VCaP (cell line): ENCODE results near the gene TSHZ1.

Experiments
- H3K27ac ChIP-seq: fragments of 450-650 bp; 2 replicates; pipeline ENCODE4 v1.5.1; 2017
- TF ChIP-seq, protein P1 (sequence below): fragments of 450-650 bp; conservative IDR thresholded peaks from 2 replicates; pipeline ENCODE4 v1.5.1; 2017; ENCODE audit warnings: mild to moderate bottlenecking, moderate library complexity

TSHZ1 gene

DNA sequence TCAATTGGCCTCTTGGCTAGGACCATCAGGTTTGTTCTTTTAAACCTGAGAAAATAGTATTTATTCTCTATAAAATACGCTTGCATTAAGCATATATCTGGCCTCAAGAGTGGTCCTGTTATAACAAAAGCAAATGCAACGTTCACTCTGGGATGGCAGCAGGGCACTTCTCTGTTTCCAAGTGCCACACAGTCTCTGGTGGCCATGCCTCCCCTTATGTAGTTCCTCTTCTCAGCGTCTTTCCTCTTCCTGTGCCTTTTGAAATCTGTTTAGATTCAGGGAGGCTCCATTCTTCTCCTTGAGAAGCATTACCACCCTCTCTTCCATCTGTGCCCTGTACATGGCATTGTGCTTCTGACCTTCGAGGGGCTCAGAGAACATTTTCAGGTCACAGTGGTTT lies 51.9 kb downstream of the TSHZ1 start:
- no peak overlapping the region for H3K27ac ChIP-seq
- TF ChIP-seq, protein P1, sequence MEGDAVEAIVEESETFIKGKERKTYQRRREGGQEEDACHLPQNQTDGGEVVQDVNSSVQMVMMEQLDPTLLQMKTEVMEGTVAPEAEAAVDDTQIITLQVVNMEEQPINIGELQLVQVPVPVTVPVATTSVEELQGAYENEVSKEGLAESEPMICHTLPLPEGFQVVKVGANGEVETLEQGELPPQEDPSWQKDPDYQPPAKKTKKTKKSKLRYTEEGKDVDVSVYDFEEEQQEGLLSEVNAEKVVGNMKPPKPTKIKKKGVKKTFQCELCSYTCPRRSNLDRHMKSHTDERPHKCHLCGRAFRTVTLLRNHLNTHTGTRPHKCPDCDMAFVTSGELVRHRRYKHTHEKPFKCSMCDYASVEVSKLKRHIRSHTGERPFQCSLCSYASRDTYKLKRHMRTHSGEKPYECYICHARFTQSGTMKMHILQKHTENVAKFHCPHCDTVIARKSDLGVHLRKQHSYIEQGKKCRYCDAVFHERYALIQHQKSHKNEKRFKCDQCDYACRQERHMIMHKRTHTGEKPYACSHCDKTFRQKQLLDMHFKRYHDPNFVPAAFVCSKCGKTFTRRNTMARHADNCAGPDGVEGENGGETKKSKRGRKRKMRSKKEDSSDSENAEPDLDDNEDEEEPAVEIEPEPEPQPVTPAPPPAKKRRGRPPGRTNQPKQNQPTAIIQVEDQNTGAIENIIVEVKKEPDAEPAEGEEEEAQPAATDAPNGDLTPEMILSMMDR: no peak

DNA sequence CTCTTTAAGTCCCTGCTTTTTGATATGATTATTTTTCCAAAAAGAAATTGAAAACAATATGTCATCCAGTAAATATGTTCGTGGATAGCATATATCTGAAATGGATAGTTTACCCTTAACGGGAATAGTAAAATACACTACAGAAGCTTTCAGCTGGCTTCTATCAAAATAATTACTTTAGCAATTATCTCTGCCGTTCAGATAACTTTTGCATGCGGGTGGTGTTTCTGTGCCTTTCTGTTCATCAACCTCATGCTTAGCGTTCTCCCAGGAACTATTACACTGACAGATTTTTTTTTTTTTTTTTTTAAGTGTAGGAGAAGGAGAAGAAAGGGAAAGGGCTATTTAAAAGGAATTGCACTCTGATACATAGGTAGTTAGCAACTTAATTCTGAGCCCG lies 53.6 kb downstream of the TSHZ1 start:
- TF ChIP-seq, protein P1: no peak
- no peak overlapping the region for H3K27ac ChIP-seq

DNA sequence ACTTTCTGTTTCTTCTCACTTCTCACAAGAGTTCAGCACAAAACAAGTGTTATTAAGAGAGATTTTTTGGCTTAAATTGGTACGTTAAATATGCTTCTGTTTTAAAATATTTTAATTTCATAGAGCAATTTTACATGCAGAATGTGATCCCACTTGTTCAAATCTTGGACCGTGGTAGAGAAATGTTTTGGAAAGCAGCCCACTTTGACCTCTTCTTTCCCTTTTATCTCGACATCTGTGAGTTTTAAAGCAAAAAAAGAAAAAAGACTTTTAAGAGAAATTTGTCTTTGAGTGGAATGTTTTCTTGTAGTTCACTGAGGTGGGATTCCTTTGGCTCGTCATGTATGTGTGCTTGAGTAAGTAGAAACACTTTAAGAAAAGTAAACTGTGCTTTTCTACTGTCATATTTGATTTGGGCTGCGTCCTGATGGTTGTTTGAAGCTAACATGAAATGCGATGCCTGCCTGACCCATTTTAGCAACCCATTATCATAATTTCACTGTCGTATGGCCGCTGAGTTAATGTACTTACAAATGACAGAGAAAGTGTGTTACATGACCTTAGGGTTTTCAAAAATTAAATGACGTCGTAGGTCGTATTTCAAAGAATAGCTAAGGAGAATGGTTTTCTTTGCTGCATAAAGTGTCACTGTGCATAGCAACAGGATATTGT lies 54.5 kb downstream of the TSHZ1 start:
- H3K27ac ChIP-seq: no peak overlapping the region

DNA sequence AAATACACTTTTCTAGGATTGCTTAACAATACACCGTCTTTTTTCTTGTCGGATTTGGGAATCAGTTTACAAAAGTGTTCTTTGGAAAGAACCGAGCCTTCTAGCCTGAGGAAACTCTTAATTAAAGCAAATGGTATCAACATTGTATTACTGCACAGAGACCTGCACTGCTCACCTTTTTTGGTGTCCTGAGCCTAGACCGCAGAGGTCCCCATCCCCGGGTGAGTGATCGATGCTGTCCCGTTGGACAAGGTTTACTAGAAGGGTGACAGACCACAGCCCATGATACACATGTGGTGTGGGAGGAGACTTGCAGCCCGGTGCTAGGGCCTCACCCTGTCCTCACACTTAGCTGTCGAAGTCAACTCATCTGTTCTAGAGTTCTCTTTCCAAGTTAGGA lies 55.3 kb downstream of the TSHZ1 start:
- H3K27ac ChIP-seq: no peak overlapping the region
- TF ChIP-seq, protein P1: no peak

More for the DNA sequence above, 54.5 kb downstream of the TSHZ1 start:
- TF ChIP-seq, protein P1: no peak

DNA sequence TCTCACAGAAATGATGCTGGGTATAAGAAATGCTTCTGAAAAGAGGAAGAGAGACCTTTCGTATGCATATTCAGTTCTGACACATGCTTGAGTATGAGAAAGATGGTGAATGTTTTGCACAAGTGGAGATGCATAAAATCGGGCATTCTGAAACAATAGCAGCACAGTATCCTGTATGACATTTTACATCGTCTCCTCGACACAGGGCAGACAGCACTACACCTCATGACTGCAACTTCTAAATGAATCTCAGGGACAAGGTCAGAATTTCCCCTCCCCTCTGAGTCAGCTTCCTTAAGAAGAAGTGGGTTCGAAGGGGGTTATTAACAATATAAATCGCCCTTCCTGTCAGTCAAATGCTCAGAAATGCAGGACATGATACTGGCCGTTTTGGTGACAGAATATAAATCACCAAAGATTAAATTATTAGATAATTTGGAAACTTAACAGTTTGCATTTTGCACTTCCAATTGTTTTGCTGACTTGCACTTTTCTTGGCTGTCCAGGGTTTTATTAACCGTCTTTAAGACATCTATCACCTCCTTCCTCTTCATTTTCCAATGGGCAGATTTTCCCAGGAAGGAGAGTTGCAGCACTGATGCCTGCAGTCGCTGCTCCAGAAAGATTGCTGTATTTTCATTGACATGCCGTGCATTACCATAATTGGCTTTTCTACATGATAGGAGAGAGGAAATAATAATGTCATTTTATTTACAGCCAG lies 57.2 kb downstream of the TSHZ1 start:
- no peak overlapping the region for H3K27ac ChIP-seq
- TF ChIP-seq, protein P1: no peak

DNA sequence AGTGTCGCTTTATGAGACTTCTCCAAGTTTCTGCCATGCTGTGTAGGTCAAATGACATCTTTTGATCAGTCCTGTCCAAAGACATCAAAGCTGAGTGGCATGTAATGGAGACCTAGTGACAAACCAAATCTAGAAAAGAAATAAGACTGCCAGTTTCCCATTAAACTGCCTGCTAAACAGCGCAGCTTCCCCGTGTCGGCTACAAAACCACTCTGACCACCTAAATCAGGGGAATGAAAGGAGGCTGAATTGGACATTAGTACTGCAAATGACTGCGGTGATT lies 57.7 kb downstream of the TSHZ1 start:
- TF ChIP-seq, protein P1: no peak
- no peak overlapping the region for H3K27ac ChIP-seq

DNA sequence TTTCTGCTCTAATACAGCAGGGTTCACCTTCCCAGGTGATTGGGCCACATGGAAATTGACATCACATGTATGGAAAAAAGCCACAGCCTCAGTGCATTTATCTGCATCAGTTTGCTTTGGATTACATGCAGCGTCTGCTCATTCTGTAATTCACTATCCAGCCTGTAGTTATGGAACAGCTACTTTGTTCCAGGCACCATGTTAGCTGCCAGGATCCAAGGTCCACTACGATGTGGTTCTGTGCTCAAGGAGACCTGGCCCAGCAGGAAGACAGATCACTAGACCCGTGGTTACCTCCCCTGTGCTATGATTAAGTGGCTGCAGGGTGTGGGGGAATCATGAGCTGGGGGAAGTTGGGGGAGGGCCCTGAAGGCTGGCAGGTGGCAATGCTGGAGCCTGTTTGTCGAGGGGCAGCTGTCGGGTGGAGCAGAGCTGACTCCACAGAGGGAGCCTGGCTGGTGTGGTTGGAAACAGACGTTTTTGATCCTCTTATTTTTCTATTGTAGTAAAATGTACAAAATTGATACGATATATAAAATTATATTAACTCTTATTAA lies 58.6 kb downstream of the TSHZ1 start:
- TF ChIP-seq, protein P1: no peak
- no peak overlapping the region for H3K27ac ChIP-seq
